LNCAP (cell line): Measurements from ENCODE around the gene AMBN.

Experiments used
- CTCF ChIP-seq: fragments of 450-650 bp; IDR thresholded peaks from 2 replicates; pipeline ENCODE4 v1.5.1; 2017; ENCODE audit warnings: mild to moderate bottlenecking

The AMBN gene

GRCh38 chr4:70594196-70594595, 2.1 kb downstream of the AMBN start:
- no peak for TF ChIP-seq CTCF

GRCh38 chr4:70600305-70600704, 8.2 kb downstream of the AMBN start:
- TF ChIP-seq CTCF: no peak

GRCh38 chr4:70600977-70601376, 8.9 kb downstream of the AMBN start:
- no peak for TF ChIP-seq CTCF

- TF ChIP-seq CTCF: peak; percentile 92
Observed at GRCh38 chr4:70601422-70602039, 9.5 kb downstream of the AMBN start.

- TF ChIP-seq CTCF: no peak
Observed at GRCh38 chr4:70603856-70604255, 11.8 kb downstream of the AMBN start.

- no peak for TF ChIP-seq CTCF
Observed at GRCh38 chr4:70606459-70606858, 14.4 kb downstream of the AMBN start.

- no peak for TF ChIP-seq CTCF
Observed at GRCh38 chr4:70607334-70607853, 15.3 kb downstream of the AMBN start.

GRCh38 chr4:70608324-70608723, 16.3 kb downstream of the AMBN start:
- no peak for TF ChIP-seq CTCF
